ENCODE data around the gene UGT2A2. TPM values are rescaled to one million over a fixed set of nuclear protein-coding genes. Genes with fewer than 3 reads are reported as not detected.

UGT2A2 gene
- total RNA-seq, 4 donors from 2014 or later = not detected

DNA sequence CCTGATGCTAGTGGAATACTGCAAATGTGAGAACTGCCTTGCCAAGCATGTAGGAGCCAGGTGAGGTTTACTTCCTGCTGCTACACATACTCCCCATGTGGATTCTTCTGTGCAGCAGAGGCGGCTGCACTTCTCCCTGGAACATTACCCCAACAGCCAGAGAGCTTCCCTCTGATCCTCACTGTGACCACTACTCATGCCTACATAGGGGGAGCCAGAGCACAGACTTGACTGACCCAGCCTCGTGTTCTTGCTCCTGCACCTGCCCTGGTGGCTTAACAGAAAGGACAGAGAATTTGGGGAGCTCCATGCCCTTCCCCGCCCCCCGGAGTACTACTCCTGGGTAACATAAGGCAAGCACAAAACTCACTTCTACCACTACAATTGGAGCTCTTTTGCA is 38.4 kb downstream of the UGT2A2 start:
- DNase-seq = no peak
- H3K4me1 ChIP-seq = no peaks in the 10 kb centered on the region
- no peak overlapping the region for H3K27ac ChIP-seq
- no peaks in the 10 kb centered on the region for H3K27me3 ChIP-seq
- WGBS, 2 donors (ENCODE audit: low coverage in 1 of 2) = 71% methylated on average over 4 of the region's 4 CpGs; no CpG with 5 or more reads in 1 of the 2 donors
- TF ChIP-seq EP300 (IDR thresholded peaks at IDR 0.05; ENCODE audit: low read depth) = no peak
- TF ChIP-seq, protein P1, sequence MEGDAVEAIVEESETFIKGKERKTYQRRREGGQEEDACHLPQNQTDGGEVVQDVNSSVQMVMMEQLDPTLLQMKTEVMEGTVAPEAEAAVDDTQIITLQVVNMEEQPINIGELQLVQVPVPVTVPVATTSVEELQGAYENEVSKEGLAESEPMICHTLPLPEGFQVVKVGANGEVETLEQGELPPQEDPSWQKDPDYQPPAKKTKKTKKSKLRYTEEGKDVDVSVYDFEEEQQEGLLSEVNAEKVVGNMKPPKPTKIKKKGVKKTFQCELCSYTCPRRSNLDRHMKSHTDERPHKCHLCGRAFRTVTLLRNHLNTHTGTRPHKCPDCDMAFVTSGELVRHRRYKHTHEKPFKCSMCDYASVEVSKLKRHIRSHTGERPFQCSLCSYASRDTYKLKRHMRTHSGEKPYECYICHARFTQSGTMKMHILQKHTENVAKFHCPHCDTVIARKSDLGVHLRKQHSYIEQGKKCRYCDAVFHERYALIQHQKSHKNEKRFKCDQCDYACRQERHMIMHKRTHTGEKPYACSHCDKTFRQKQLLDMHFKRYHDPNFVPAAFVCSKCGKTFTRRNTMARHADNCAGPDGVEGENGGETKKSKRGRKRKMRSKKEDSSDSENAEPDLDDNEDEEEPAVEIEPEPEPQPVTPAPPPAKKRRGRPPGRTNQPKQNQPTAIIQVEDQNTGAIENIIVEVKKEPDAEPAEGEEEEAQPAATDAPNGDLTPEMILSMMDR (IDR thresholded peaks at IDR 0.05) = no peak
- TF ChIP-seq POLR2A (IDR thresholded peaks at IDR 0.05) = no peak
- TF ChIP-seq POLR2AphosphoS5 (IDR thresholded peaks at IDR 0.05) = no peak
- H3K9me3 ChIP-seq = no peaks in the 10 kb centered on the region
- H3K36me3 ChIP-seq = no peaks in the 10 kb centered on the region
- in situ Hi-C loops (cut with MboI; ENCODE audit: low pct_ligation_motif_present in 1 of 4, low pct_unique_long_range_greater_than_20kb in 1 of 4, low sequenced_read_pairs in 3 of 4) (no loop called here), intact Hi-C loops (cut with DNase I; ENCODE audit: low total_unique reads) (no loop called here)
- no peak overlapping the region for H3K4me3 ChIP-seq

DNA sequence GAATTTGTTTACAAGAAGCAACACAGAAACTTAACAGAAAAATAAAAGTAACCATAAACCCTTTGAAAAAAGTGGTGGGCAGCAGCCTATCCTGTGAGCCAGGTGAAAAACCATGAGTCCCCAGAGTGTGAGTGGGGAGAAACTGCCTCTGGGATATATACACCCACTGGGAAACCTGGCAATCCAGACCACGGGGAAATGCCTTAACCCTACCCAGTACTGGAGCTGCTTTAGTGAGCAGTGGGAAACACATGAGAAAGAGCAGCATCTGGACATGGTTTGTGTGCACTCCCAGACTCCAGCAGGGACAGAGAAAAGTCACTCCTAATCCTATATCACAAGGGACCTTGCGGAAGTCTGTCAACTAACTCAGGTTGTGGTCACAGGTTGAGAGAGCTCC is 39.4 kb downstream of the UGT2A2 start:
- intact Hi-C loops (cut with DNase I; ENCODE audit: low total_unique reads) = no loop called here
- DNase-seq = no peak
- TF ChIP-seq EP300 (IDR thresholded peaks at IDR 0.05; ENCODE audit: low read depth) (no peak), POLR2AphosphoS5 (IDR thresholded peaks at IDR 0.05) (no peak), POLR2A (IDR thresholded peaks at IDR 0.05) (no peak)
- TF ChIP-seq, protein P1 (IDR thresholded peaks at IDR 0.05) = no peak
- no peaks in the 10 kb centered on the region for H3K27me3 ChIP-seq
- H3K4me1 ChIP-seq = no peaks in the 10 kb centered on the region
- no peaks in the 10 kb centered on the region for H3K36me3 ChIP-seq
- H3K27ac ChIP-seq = no peak overlapping the region
- no peaks in the 10 kb centered on the region for H3K9me3 ChIP-seq
- in situ Hi-C loops (cut with MboI; ENCODE audit: low pct_ligation_motif_present in 1 of 4, low pct_unique_long_range_greater_than_20kb in 1 of 4, low sequenced_read_pairs in 3 of 4) = no loop called here
- H3K4me3 ChIP-seq = no peak overlapping the region
- 65% methylated on average over 2 of the region's 2 CpGs; no CpG with 5 or more reads in 1 of the 2 donors for WGBS, 2 donors (ENCODE audit: low coverage in 1 of 2)

DNA sequence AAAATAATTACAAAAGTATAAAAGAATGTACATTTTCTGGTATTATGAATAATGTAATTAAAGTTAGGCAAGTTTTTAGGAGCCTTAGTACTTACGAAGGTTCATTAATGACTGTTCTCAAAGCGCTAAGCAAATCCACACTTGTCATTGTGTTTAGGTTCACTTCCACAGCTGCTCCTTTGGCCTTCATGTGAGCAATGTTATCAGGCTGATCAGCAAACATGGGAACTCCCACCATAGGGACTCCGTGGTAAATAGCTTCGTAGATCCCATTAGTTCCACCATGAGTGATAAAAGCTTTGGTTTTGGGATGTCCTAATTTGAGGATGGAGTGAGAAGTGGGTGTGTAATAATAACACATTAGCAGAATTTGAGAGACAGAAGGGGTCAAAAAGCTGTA is 45.1 kb downstream of the UGT2A2 start:
- 20 to 50% methylated on average over 2 to 4 of the region's 4 CpGs for WGBS, 2 donors (ENCODE audit: low coverage in 1 of 2)
- no peaks in the 10 kb centered on the region for H3K9me3 ChIP-seq
- DNase-seq = no peak
- H3K27ac ChIP-seq = no peak overlapping the region
- no peaks in the 10 kb centered on the region for H3K27me3 ChIP-seq
- no peak overlapping the region for H3K4me3 ChIP-seq
- in situ Hi-C loops (cut with MboI; ENCODE audit: low pct_ligation_motif_present in 1 of 4, low pct_unique_long_range_greater_than_20kb in 1 of 4, low sequenced_read_pairs in 3 of 4) = no loop called here
- intact Hi-C loops (cut with DNase I; ENCODE audit: low total_unique reads) = no loop called here
- no peak for TF ChIP-seq POLR2A (IDR thresholded peaks at IDR 0.05)
- no peak for TF ChIP-seq POLR2AphosphoS5 (IDR thresholded peaks at IDR 0.05)
- TF ChIP-seq, protein P1 (IDR thresholded peaks at IDR 0.05) = no peak
- no peak for TF ChIP-seq EP300 (IDR thresholded peaks at IDR 0.05; ENCODE audit: low read depth)
- no peaks in the 10 kb centered on the region for H3K36me3 ChIP-seq
- H3K4me1 ChIP-seq = no peaks in the 10 kb centered on the region

DNA sequence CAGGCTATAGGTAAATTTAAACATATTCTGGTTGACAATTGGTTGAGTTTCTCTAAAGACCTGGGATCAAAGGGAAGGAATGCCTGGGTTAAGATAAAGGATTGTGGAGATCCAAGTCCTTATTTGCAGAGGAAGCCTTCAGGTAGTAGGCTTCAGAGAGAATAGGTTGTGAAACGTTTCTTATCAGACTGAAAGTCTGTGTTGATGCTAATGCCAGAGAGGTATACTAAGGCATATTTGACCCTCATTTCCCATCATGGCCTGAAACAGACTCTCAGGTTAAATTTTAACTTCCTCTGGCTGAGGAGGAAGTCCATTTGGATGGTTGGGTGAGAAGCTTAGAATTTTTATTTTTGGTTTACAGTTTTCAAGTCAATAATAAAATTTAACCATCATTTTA is 48.1 kb downstream of the UGT2A2 start:
- in situ Hi-C loops (cut with MboI; ENCODE audit: low pct_ligation_motif_present in 1 of 4, low pct_unique_long_range_greater_than_20kb in 1 of 4, low sequenced_read_pairs in 3 of 4) (no loop called here), intact Hi-C loops (cut with DNase I; ENCODE audit: low total_unique reads) (no loop called here)
- Histone ChIP-seq H3K4me3 (no peak overlapping the region), H3K27ac (no peak overlapping the region), H3K9me3 (no peaks in the 10 kb centered on the region), H3K27me3 (no peaks in the 10 kb centered on the region), H3K36me3 (no peaks in the 10 kb centered on the region), H3K4me1 (no peaks in the 10 kb centered on the region)
- DNase-seq = no peak
- TF ChIP-seq, protein P1 (IDR thresholded peaks at IDR 0.05) = no peak
- TF ChIP-seq EP300 (IDR thresholded peaks at IDR 0.05; ENCODE audit: low read depth) (no peak), POLR2A (IDR thresholded peaks at IDR 0.05) (no peak), POLR2AphosphoS5 (IDR thresholded peaks at IDR 0.05) (no peak)
- WGBS, 2 donors (ENCODE audit: low coverage in 1 of 2) = 25 to 36% methylated on average over 1 of the region's 1 CpG

All from transverse colon (tissue), 4 donors.